ENCODE data around the gene MAP3K3.

MAP3K3 gene

DNA sequence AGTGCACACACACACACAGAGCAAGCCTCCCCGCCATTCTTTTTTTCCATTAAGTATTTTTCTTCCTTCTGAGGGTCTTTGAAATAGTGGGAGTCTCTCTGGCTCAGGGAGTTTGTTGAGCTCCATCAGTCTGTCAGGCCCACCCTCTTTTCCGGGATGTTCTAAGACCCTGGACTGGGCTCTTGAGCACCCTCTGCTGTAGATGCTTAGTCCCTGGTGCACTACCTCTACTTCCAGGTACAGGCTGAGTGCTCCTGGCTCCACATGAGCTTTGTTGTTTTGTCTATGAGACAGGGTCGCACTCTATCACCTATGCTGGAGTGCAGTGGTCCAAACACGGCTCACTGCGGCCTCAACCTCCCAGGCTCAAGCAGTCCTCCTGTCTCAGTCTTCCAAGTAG lies 57.0 kb downstream of the MAP3K3 start:
- TF ChIP-seq, protein P1, sequence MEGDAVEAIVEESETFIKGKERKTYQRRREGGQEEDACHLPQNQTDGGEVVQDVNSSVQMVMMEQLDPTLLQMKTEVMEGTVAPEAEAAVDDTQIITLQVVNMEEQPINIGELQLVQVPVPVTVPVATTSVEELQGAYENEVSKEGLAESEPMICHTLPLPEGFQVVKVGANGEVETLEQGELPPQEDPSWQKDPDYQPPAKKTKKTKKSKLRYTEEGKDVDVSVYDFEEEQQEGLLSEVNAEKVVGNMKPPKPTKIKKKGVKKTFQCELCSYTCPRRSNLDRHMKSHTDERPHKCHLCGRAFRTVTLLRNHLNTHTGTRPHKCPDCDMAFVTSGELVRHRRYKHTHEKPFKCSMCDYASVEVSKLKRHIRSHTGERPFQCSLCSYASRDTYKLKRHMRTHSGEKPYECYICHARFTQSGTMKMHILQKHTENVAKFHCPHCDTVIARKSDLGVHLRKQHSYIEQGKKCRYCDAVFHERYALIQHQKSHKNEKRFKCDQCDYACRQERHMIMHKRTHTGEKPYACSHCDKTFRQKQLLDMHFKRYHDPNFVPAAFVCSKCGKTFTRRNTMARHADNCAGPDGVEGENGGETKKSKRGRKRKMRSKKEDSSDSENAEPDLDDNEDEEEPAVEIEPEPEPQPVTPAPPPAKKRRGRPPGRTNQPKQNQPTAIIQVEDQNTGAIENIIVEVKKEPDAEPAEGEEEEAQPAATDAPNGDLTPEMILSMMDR (conservative IDR thresholded peaks at IDR 0.05; ENCODE audit: low read depth, low read length): peak; percentile 40
- H3K4me3 ChIP-seq (ENCODE audit: low read depth, low read length): no peak overlapping the region
- no peak for DNase-seq (ENCODE audit: low read depth)

DNA sequence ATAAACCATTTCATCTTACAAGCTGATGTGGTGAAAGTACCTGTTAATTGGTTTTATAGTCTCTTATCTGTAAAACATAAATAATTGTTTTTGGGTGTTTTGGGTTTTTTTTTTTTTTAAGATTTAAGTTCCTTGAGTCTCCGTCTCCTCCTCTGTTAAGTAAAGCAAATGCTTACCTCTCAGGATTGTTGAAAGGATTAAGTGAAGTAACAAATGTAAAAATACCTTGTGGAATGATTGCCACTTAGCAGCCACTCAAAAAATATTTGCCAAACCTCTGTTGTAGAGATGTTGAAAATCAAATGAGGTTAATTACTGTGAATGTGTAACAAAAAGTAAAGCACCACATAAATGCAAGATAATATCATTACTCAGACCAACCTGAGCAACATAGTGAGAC lies 58.5 kb downstream of the MAP3K3 start:
- DNase-seq (ENCODE audit: low read depth): no peak
- TF ChIP-seq, protein P1 (conservative IDR thresholded peaks at IDR 0.05; ENCODE audit: low read depth, low read length): no peak
- no peak overlapping the region for H3K4me3 ChIP-seq (ENCODE audit: low read depth, low read length)

DNA sequence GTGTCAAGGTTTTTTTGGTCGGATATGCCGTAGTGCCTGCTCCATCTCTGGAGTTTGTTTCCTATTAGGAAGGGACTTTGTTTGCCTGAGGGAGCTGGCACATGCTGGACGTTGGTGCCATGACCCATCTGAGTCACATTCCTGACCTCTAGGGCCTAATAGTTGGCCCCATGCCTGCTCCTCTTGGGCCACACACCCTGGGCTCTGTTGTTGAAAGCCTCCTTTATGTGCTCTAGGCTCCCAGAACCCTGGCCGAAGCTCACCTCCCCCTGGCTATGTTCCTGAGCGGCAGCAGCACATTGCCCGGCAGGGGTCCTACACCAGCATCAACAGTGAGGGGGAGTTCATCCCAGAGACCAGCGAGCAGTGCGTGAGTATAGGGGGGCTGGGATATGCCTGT lies 59.3 kb downstream of the MAP3K3 start:
- no peak for DNase-seq (ENCODE audit: low read depth)
- TF ChIP-seq, protein P1 (conservative IDR thresholded peaks at IDR 0.05; ENCODE audit: low read depth, low read length): no peak
- no peak overlapping the region for H3K4me3 ChIP-seq (ENCODE audit: low read depth, low read length)

DNA sequence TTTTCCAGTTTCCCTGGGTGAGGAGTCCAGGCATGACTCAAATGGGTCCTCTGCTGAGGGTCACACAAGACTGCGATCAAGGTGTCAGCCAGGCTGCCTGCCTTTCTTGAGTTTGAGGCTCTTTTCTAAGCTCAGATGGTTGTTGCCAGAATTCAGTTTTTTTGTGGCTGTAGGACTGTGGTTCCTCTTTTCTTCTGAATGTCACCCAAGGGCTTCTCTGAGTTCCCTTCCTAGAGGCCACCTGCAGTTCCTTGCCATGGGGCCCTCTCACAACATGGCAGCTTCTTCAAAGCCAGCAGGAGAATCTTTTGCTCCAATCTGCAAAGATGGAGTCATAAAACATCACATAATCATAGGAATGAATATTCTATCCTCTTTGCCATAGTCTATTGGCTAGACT lies 60.2 kb downstream of the MAP3K3 start:
- H3K4me3 ChIP-seq (ENCODE audit: low read depth, low read length): no peak overlapping the region
- DNase-seq (ENCODE audit: low read depth): no peak
- TF ChIP-seq, protein P1 (conservative IDR thresholded peaks at IDR 0.05; ENCODE audit: low read depth, low read length): no peak

DNA sequence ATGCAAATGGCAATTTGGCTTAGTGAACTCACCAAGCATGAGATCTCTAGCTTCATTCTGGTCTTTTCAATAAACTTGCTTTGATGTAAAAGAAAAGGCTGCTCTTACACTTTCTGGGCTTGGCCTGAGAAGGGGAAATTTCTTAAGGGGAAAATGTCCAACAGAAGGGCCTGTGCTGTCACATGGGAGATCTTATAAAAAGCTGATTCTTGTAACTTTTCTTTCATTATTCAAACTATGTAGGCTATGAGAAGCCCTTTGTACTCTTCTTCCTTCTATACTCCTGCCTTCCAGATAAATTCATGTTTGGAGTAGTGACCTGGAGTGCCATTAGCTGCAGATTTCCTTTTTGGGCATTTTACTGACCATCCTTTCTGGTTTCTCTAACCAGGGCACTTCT lies 60.8 kb downstream of the MAP3K3 start:
- TF ChIP-seq, protein P1 (conservative IDR thresholded peaks at IDR 0.05; ENCODE audit: low read depth, low read length): no peak
- no peak overlapping the region for H3K4me3 ChIP-seq (ENCODE audit: low read depth, low read length)

DNA sequence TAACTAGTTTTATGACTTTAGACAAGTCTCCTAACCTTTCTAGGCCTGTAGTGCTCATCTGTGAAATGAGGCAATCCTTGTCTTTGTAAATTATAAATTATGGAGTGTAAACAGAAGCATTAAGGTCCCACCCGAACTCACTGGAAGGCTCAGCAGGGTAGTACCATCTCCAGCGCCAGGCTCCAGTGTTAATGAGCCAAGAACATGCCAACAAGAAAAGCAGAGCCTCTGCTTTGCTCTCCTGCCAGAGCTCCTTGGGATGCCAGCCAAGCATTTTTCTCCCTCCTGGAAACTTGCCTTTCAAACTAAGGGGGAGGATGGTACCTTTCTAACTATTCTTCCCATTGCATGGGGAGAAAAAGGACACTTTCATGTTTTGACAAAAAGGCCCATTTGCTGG lies 62.8 kb downstream of the MAP3K3 start:
- DNase-seq (ENCODE audit: low read depth): no peak
- H3K4me3 ChIP-seq (ENCODE audit: low read depth, low read length): no peak overlapping the region
- TF ChIP-seq, protein P1 (conservative IDR thresholded peaks at IDR 0.05; ENCODE audit: low read depth, low read length): no peak

More for the DNA sequence above, 60.8 kb downstream of the MAP3K3 start:
- no peak for DNase-seq (ENCODE audit: low read depth)

DNA sequence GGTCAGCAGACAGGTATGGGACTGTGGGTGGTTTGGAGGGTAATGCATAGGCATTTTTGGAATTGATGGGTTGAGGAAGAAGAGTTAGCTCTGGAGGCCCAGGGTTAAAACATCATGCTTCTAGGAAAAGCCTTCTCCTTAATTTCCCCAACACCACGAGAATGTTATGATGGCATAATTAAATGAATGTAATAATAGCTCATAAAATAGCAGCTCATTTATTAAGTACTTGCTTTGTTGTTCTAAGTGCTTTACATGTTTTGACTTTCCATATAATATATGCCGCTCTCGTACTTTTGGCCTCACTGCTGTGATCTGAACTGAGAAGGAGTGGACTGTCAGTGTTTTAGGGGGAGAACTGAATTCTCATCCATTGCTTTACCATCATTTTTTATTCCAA lies 63.4 kb downstream of the MAP3K3 start:
- no peak for DNase-seq (ENCODE audit: low read depth)
- H3K4me3 ChIP-seq (ENCODE audit: low read depth, low read length): no peak overlapping the region
- TF ChIP-seq, protein P1 (conservative IDR thresholded peaks at IDR 0.05; ENCODE audit: low read depth, low read length): no peak
